Measurements from ENCODE around the gene DLG1.
"Not testable (repeated sequence)": the region's sequence is repeated elsewhere in the genome, so short reads cannot be mapped to it uniquely, and the experiment has no call there.

Gene DLG1

GRCh38 chr3:197211698-197212097, 86.7 kb downstream of the DLG1 start:
- not testable (repeated sequence) for DNase-seq (ENCODE audit: low read depth in 2 of 2)

- DNase-seq (ENCODE audit: low read depth in 2 of 2): no peak
Measured at GRCh38 chr3:197209366-197210260, 88.8 kb downstream of the DLG1 start.

- DNase-seq (ENCODE audit: low read depth in 2 of 2): no peak
Measured at GRCh38 chr3:197206913-197207312, 91.5 kb downstream of the DLG1 start.

- no peak for DNase-seq (ENCODE audit: low read depth in 2 of 2)
Measured at GRCh38 chr3:197205675-197206074, 92.7 kb downstream of the DLG1 start.

- no peak for DNase-seq (ENCODE audit: low read depth in 2 of 2)
Measured at GRCh38 chr3:197205265-197205664, 93.1 kb downstream of the DLG1 start.

- DNase-seq (ENCODE audit: low read depth in 2 of 2): no peak
Measured at GRCh38 chr3:197204736-197205135, 93.7 kb downstream of the DLG1 start.

- DNase-seq (ENCODE audit: low read depth in 2 of 2): no peak
Measured at GRCh38 chr3:197203714-197204146, 94.7 kb downstream of the DLG1 start.

GRCh38 chr3:197202694-197203093, 95.7 kb downstream of the DLG1 start:
- DNase-seq (ENCODE audit: low read depth in 2 of 2): no peak

- DNase-seq (ENCODE audit: low read depth in 2 of 2): no peak
Measured at GRCh38 chr3:197201791-197202452, 96.5 kb downstream of the DLG1 start.

GRCh38 chr3:197200856-197201255, 97.6 kb downstream of the DLG1 start:
- not testable (repeated sequence) for DNase-seq (ENCODE audit: low read depth in 2 of 2)

GRCh38 chr3:197197334-197197733, 101.1 kb downstream of the DLG1 start:
- DNase-seq (ENCODE audit: low read depth in 2 of 2): no peak

GRCh38 chr3:197196192-197196591, 102.2 kb downstream of the DLG1 start:
- DNase-seq (ENCODE audit: low read depth in 2 of 2): no peak

- DNase-seq (ENCODE audit: low read depth in 2 of 2): no peak
Measured at GRCh38 chr3:197195326-197195725, 103.1 kb downstream of the DLG1 start.

GRCh38 chr3:197193759-197194158, 104.7 kb downstream of the DLG1 start:
- DNase-seq (ENCODE audit: low read depth in 2 of 2): not testable (repeated sequence)

GRCh38 chr3:197191897-197192296, 106.5 kb downstream of the DLG1 start:
- DNase-seq (ENCODE audit: low read depth in 2 of 2): no peak

GRCh38 chr3:197189623-197190022, 108.8 kb downstream of the DLG1 start:
- DNase-seq (ENCODE audit: low read depth in 2 of 2): no peak

- DNase-seq (ENCODE audit: low read depth in 2 of 2): no peak
Measured at GRCh38 chr3:197188963-197189362, 109.4 kb downstream of the DLG1 start.

- no peak for DNase-seq (ENCODE audit: low read depth in 2 of 2)
Measured at GRCh38 chr3:197186887-197187588, 111.4 kb downstream of the DLG1 start.

GRCh38 chr3:197183582-197183981, 114.8 kb downstream of the DLG1 start:
- DNase-seq (ENCODE audit: low read depth in 2 of 2): no peak

GRCh38 chr3:197181741-197182140, 116.7 kb downstream of the DLG1 start:
- no peak for DNase-seq (ENCODE audit: low read depth in 2 of 2)

- DNase-seq (ENCODE audit: low read depth in 2 of 2): no peak
Measured at GRCh38 chr3:197178998-197179397, 119.4 kb downstream of the DLG1 start.

- DNase-seq (ENCODE audit: low read depth in 2 of 2): no peak
Measured at GRCh38 chr3:197175503-197175902, 122.9 kb downstream of the DLG1 start.

All from stimulated activated CD4-positive, alpha-beta T cell treated with anti-CD3 and anti-CD28 coated beads, Interleukin-15, amount 100 ng/mL, for 48 hours (primary cell).